Liver (tissue), 9 donors: ENCODE data around the gene PXYLP1. TPM values are rescaled to one million over a fixed set of nuclear protein-coding genes. Genes with fewer than 3 reads are reported as not detected.

Source experiments
- DNase-seq: peaks from one replicate; pipeline ENCODE4 v3.0.0-alpha.2; 2017; ENCODE audit warnings: low spot score
- H3K27ac ChIP-seq, 2 donors: one replicate each; pipeline ENCODE4 v1.7.0; 2013; ENCODE audit warnings: inconsistent platforms in 2 of 2, low read length in 2 of 2, control low read depth in 1 of 2, low read depth in 1 of 2, mild to moderate bottlenecking in 1 of 2
- H3K27me3 ChIP-seq, 4 donors: one replicate each; pipeline versions ENCODE4 v1.6.1 to v1.7.0; 2013; ENCODE audit warnings: low read length in 3 of 4, inconsistent platforms in 1 of 4, mild to moderate bottlenecking in 1 of 4, moderate library complexity in 1 of 4; ENCODE audit not compliant: control insufficient read depth in 4 of 4, insufficient read depth in 4 of 4
- H3K36me3 ChIP-seq, 4 donors: one replicate each; pipeline versions ENCODE4 v1.6.1 to v1.7.0; 2013; ENCODE audit warnings: low read length in 3 of 4, mild to moderate bottlenecking in 3 of 4, low read depth in 1 of 4, moderate library complexity in 1 of 4; ENCODE audit not compliant: control insufficient read depth in 4 of 4, insufficient read depth in 3 of 4
- H3K4me1 ChIP-seq, 4 donors: one replicate each; pipeline versions ENCODE4 v1.6.1 to v1.7.0; 2013; ENCODE audit warnings: low read length in 3 of 4, mild to moderate bottlenecking in 3 of 4, moderate library complexity in 1 of 4; ENCODE audit not compliant: control insufficient read depth in 4 of 4, insufficient read depth in 4 of 4
- H3K4me3 ChIP-seq, 3 donors: one replicate each; pipeline versions ENCODE4 v1.6.1 to v1.7.0; 2013; ENCODE audit warnings: low read length in 3 of 3, control low read depth in 1 of 3, low read depth in 1 of 3, mild to moderate bottlenecking in 1 of 3
- H3K9ac ChIP-seq, 2 donors: one replicate each; pipeline ENCODE4 v1.7.0; 2013; ENCODE audit warnings: low read length in 2 of 2, mild to moderate bottlenecking in 2 of 2, moderate library complexity in 2 of 2, control low read depth in 1 of 2, low read depth in 1 of 2
- H3K9me3 ChIP-seq, 4 donors: one replicate each; pipeline versions ENCODE4 v1.6.1 to v1.7.0; 2013; ENCODE audit warnings: low read length in 3 of 4; ENCODE audit not compliant: control insufficient read depth in 4 of 4
- ATF3 ChIP-seq: IDR thresholded peaks from 2 replicates; pipeline ENCODE4 v1.6.1; 2016; ENCODE audit warnings: antibody characterized with exemption
- CTCF ChIP-seq: fragments of 150-350 bp; IDR thresholded peaks from 2 replicates; pipeline ENCODE4 v1.5.1; 2017; ENCODE audit warnings: improper control_type of control experiment, low read depth, low read length; ENCODE audit not compliant: missing input control
- EGR1 ChIP-seq, 2 donors: IDR thresholded peaks; 2 replicates each; pipeline ENCODE4 v1.6.1; 2016 to 2018; ENCODE audit warnings: antibody characterized with exemption in 2 of 2, low read depth in 2 of 2
- FOXA1 ChIP-seq: IDR thresholded peaks from 2 replicates; pipeline ENCODE4 v1.6.1; 2016; ENCODE audit warnings: antibody characterized with exemption
- FOXA2 ChIP-seq: IDR thresholded peaks from 2 replicates; pipeline ENCODE4 v1.6.1; 2016; ENCODE audit warnings: antibody characterized with exemption
- GABPA ChIP-seq, 2 donors: IDR thresholded peaks in 1 of 2; conservative IDR thresholded peaks in 1 of 2; 2 replicates each; pipeline ENCODE4 v1.6.1; 2016; ENCODE audit warnings: antibody characterized with exemption in 2 of 2, mild to moderate bottlenecking in 1 of 2, moderate library complexity in 1 of 2
- HNF4G ChIP-seq: IDR thresholded peaks from 2 replicates; pipeline ENCODE4 v1.6.1; 2016; ENCODE audit warnings: antibody characterized with exemption
- JUND ChIP-seq, 2 donors: IDR thresholded peaks; 2 replicates each; pipeline ENCODE4 v1.6.1; 2016; ENCODE audit warnings: antibody characterized with exemption in 2 of 2
- MAX ChIP-seq: IDR thresholded peaks from 2 replicates; pipeline ENCODE4 v1.6.1; 2016; ENCODE audit warnings: antibody characterized with exemption
- NR2F2 ChIP-seq: IDR thresholded peaks from 2 replicates; pipeline ENCODE4 v1.6.1; 2016; ENCODE audit warnings: antibody characterized with exemption
- RAD21 ChIP-seq, 2 donors: IDR thresholded peaks; 2 replicates each; pipeline ENCODE4 v1.6.1; 2016; ENCODE audit warnings: antibody characterized with exemption in 2 of 2, mild to moderate bottlenecking in 2 of 2
- REST ChIP-seq: IDR thresholded peaks from 2 replicates; pipeline ENCODE4 v1.6.1; 2016; ENCODE audit warnings: antibody characterized with exemption, mild to moderate bottlenecking
- RXRA ChIP-seq, 2 donors: IDR thresholded peaks; 2 replicates each; pipeline ENCODE4 v1.6.1; 2017 to 2018; ENCODE audit warnings: antibody characterized with exemption in 2 of 2, mild to moderate bottlenecking in 1 of 2
- SP1 ChIP-seq: IDR thresholded peaks from 2 replicates; pipeline ENCODE4 v1.6.1; 2018; ENCODE audit warnings: antibody characterized with exemption, mild to moderate bottlenecking
- TAF1 ChIP-seq: conservative IDR thresholded peaks from 2 replicates; pipeline ENCODE4 v1.6.1; 2016; ENCODE audit warnings: antibody characterized with exemption, mild to moderate bottlenecking
- ZBTB33 ChIP-seq: IDR thresholded peaks from 2 replicates; pipeline ENCODE4 v1.6.1; 2016; ENCODE audit warnings: antibody characterized with exemption
- WGBS: extraction: QIAGEN DNeasy Blood & Tissue Kit; methylation state at CpG from one replicate; pipeline ENCODE4 v1.1.7; 2013; 5-methylcytosine and 5-hydroxymethylcytosine counted together
- polyA plus RNA-seq, 2 donors: library from polyadenylated mRNA; stranded (reverse) in 1 of 2; unstranded in 1 of 2; fragments of 200-250 nt in 1 of 2; fragments of >200 nt in 1 of 2; fragmentation: Nextera tagmentation in 1 of 2; extraction: Ambion mirVana in 1 of 2; gene quantifications; one replicate each; pipeline versions ENCODE4 v1.2.1 to v1.2.3, GENCODE V29; 2013 to 2015
- total RNA-seq, 2 donors: library from RNA; depleted of rRNA; stranded (reverse); fragments of >200 nt; gene quantifications; one replicate each; pipeline ENCODE4 v1.2.3, GENCODE V29; 2014
- donor health status: healthy.
- donor health status: healthy.
- donor health status: healthy.
- donor health status: healthy.
- donor health status: healthy.

Gene PXYLP1
- total and polyA plus RNA-seq, 4 donors, result 1.1 to 5.3 (median 3.1) TPM

- H3K27ac ChIP-seq, result no peak overlapping the region
Measured at GRCh38 chr3:141227752-141228151, 3.9 kb upstream of the PXYLP1 start.

GRCh38 chr3:141228395-141228794, 3.2 kb upstream of the PXYLP1 start:
- H3K27me3 ChIP-seq, result no peaks in the 10 kb centered on the region
- no peak overlapping the region for H3K9ac ChIP-seq
- H3K4me1 ChIP-seq, result peaks cover 0 to 15% (median 3%) of the 10 kb centered on the region in 4 donors
- no peaks in the 10 kb centered on the region for H3K9me3 ChIP-seq
- DNase-seq, result no peak
- no peak overlapping the region for H3K4me3 ChIP-seq
- no peak overlapping the region for H3K27ac ChIP-seq
- H3K36me3 ChIP-seq, result no peaks in the 10 kb centered on the region
- 67% methylated on average over 2 of the region's 2 CpGs for WGBS
- TF ChIP-seq JUND (IDR thresholded peaks at IDR 0.05) (no peak), HNF4G (no peak), TAF1 (no peak), NR2F2 (no peak), MAX (no peak), FOXA1 (no peak), ZBTB33 (no peak), ATF3 (no peak), SP1 (no peak), RXRA (IDR thresholded peaks at IDR 0.05) (no peak), EGR1 (IDR thresholded peaks at IDR 0.05; ENCODE audit: low read depth in 2 of 2) (no peak), CTCF (no peak), FOXA2 (no peak), REST (no peak)

More at GRCh38 chr3:141227752-141228151, 3.9 kb upstream of the PXYLP1 start:
- peaks cover 0 to 3% (median 0%) of the 10 kb centered on the region in 4 donors for H3K9me3 ChIP-seq
- no peak overlapping the region for H3K4me3 ChIP-seq
- H3K36me3 ChIP-seq, result no peaks in the 10 kb centered on the region
- no peak overlapping the region for H3K9ac ChIP-seq
- peaks cover 0 to 13% (median 2%) of the 10 kb centered on the region in 4 donors for H3K4me1 ChIP-seq
- no peak for DNase-seq
- no peaks in the 10 kb centered on the region for H3K27me3 ChIP-seq
- TF ChIP-seq REST (no peak), SP1 (no peak), RAD21 (IDR thresholded peaks at IDR 0.05) (no peak), FOXA1 (no peak), ATF3 (no peak), FOXA2 (no peak), GABPA (IDR thresholded peaks at IDR 0.05 in 1 of 2, conservative IDR thresholded peaks at IDR 0.05 in 1 of 2) (no peak), NR2F2 (no peak), EGR1 (IDR thresholded peaks at IDR 0.05; ENCODE audit: low read depth in 2 of 2) (no peak)
